Sigmoid colon (tissue), 7 donors: Measurements from ENCODE around the gene CHRNB1. TPM values are rescaled to one million over a fixed set of nuclear protein-coding genes. Genes with fewer than 3 reads are reported as not detected.

Source experiments
- DNase-seq: peaks from one replicate; pipeline ENCODE4 v3.0.0-alpha.2; 2019
- H3K27ac ChIP-seq, 4 donors: fragments of 200-600 bp; sonication (generic); one replicate each; pipeline ENCODE4 v1.5.1; 2016 to 2019; ENCODE audit warnings: mild to moderate bottlenecking in 1 of 4
- H3K27me3 ChIP-seq, 3 donors: fragments of 200-600 bp; sonication (generic); one replicate each; pipeline ENCODE4 v1.5.1; 2019; ENCODE audit warnings: mild to moderate bottlenecking in 1 of 3
- H3K36me3 ChIP-seq, 4 donors: fragments of 200-600 bp; sonication (generic); one replicate each; pipeline ENCODE4 v1.5.1; 2016 to 2019
- H3K4me1 ChIP-seq, 4 donors: fragments of 200-600 bp; sonication (generic); one replicate each; pipeline ENCODE4 v1.5.1; 2017 to 2019
- H3K4me3 ChIP-seq, 4 donors: fragments of 200-600 bp; sonication (generic); one replicate each; pipeline ENCODE4 v1.5.1; 2017 to 2019; ENCODE audit warnings: mild to moderate bottlenecking in 2 of 4, moderate library complexity in 1 of 4
- H3K9me3 ChIP-seq, 4 donors: fragments of 200-600 bp in 3 of 4; sonication (generic) in 3 of 4; one replicate each; pipeline versions ENCODE4 v1.5.1 to v1.6.1; 2013 to 2019
- CTCF ChIP-seq, 4 experiments: fragments of 450-650 bp in 3 of 4; fragments of 200-600 bp in 1 of 4; IDR thresholded peaks; one replicate each; pipeline ENCODE4 v1.5.1; 2016 to 2019; ENCODE audit warnings: antibody characterized with exemption in 4 of 4, mild to moderate bottlenecking in 3 of 4, moderate library complexity in 2 of 4
- EP300 ChIP-seq, 4 donors: sonication (generic); formaldehyde crosslinking; IDR thresholded peaks; one replicate each; pipeline ENCODE4 v1.6.1; 2017; ENCODE audit warnings: antibody characterized with exemption in 4 of 4
- POLR2A ChIP-seq, 2 donors: fragments of 450-650 bp; IDR thresholded peaks; one replicate each; pipeline ENCODE4 v1.6.1; 2016; ENCODE audit warnings: antibody characterized with exemption in 2 of 2, mild to moderate bottlenecking in 2 of 2, moderate library complexity in 2 of 2
- POLR2AphosphoS5 ChIP-seq, 4 donors: sonication (generic); formaldehyde crosslinking; IDR thresholded peaks; one replicate each; pipeline ENCODE4 v1.6.1; 2017; ENCODE audit warnings: antibody characterized with exemption in 4 of 4
- WGBS, 2 donors: extraction: QIAGEN DNeasy Blood & Tissue Kit; methylation state at CpG; one replicate each; pipeline ENCODE4 v1.1.7; 2013; 5-methylcytosine and 5-hydroxymethylcytosine counted together
- intact Hi-C: fragments of 100-400 bp; cut with DNase I; formaldehyde crosslinking; loops from one replicate; pipeline ENCODE4 v1.15.1; 2023
- polyA plus RNA-seq, 3 donors: library from polyadenylated mRNA; stranded (reverse); fragments of 200-250 nt; gene quantifications; one replicate each; pipeline ENCODE4 v1.2.3, GENCODE V29; 2013
- total RNA-seq, 4 donors: library from RNA; depleted of rRNA; stranded (reverse); fragments of >200 nt; gene quantifications; one replicate each; pipeline ENCODE4 v1.1.0, GENCODE V29; 2016
- donor health status: healthy with polysubstance abuse.
- donor health status: Bipolar disorder and iron deficiency.
- donor health status: healthy.

Gene CHRNB1
- total and polyA plus RNA-seq, 7 donors = 4.2 to 13.2 (median 7.5) TPM

- H3K27me3 ChIP-seq = no peaks in the 10 kb centered on the region
- intact Hi-C loops = no loop called here
- TF ChIP-seq POLR2AphosphoS5 (IDR thresholded peaks at IDR 0.05) (no peak), EP300 (IDR thresholded peaks at IDR 0.05) (no peak), CTCF (IDR thresholded peaks at IDR 0.05) (no peak), POLR2A (IDR thresholded peaks at IDR 0.05) (no peak)
- H3K27ac ChIP-seq = no peak overlapping the region
- no peaks in the 10 kb centered on the region for H3K9me3 ChIP-seq
- no peak overlapping the region for H3K4me3 ChIP-seq
- 74 to 89% methylated on average over 23 of the region's 23 CpGs for WGBS, 2 donors
- H3K36me3 ChIP-seq = peaks cover 0 to 38% (median 6%) of the 10 kb centered on the region in 4 donors
- no peak for DNase-seq
- H3K4me1 ChIP-seq = no peaks in the 10 kb centered on the region
Measured at GRCh38 chr17:7415784-7416183, 29.1 kb upstream of the CHRNB1 start.

GRCh38 chr17:7416323-7416722 lies 28.5 kb upstream of the CHRNB1 start:
- Histone ChIP-seq H3K4me3 (no peak overlapping the region), H3K27me3 (no peaks in the 10 kb centered on the region), H3K9me3 (no peaks in the 10 kb centered on the region), H3K36me3 (peaks cover 0 to 38% (median 6%) of the 10 kb centered on the region in 4 donors), H3K4me1 (no peaks in the 10 kb centered on the region), H3K27ac (no peak overlapping the region)
- WGBS, 2 donors = 62 to 77% methylated on average over 6 of the region's 6 CpGs
- no peak for TF ChIP-seq POLR2AphosphoS5 (IDR thresholded peaks at IDR 0.05)
- TF ChIP-seq CTCF (IDR thresholded peaks at IDR 0.05) = no peak
- no peak for TF ChIP-seq EP300 (IDR thresholded peaks at IDR 0.05)
- TF ChIP-seq POLR2A (IDR thresholded peaks at IDR 0.05) = no peak
- no peak for DNase-seq
- intact Hi-C loops = no loop called here

GRCh38 chr17:7417056-7417655 lies 27.7 kb upstream of the CHRNB1 start:
- no peak for DNase-seq

GRCh38 chr17:7418472-7419152 lies 26.2 kb upstream of the CHRNB1 start:
- TF ChIP-seq EP300 (IDR thresholded peaks at IDR 0.05) (no peak), CTCF (IDR thresholded peaks at IDR 0.05) (no peak), POLR2AphosphoS5 (IDR thresholded peaks at IDR 0.05) (no peak), POLR2A (IDR thresholded peaks at IDR 0.05) (no peak)
- intact Hi-C loops = no loop called here
- no peak overlapping the region for H3K4me3 ChIP-seq
- H3K9me3 ChIP-seq = no peaks in the 10 kb centered on the region
- H3K36me3 ChIP-seq = peaks cover 0 to 38% (median 6%) of the 10 kb centered on the region in 4 donors
- no peaks in the 10 kb centered on the region for H3K4me1 ChIP-seq
- DNase-seq = no peak
- H3K27ac ChIP-seq = no peak overlapping the region
- H3K27me3 ChIP-seq = no peaks in the 10 kb centered on the region
- 72 to 73% methylated on average over 18 of the region's 18 CpGs for WGBS, 2 donors

More at GRCh38 chr17:7417056-7417655, 27.7 kb upstream of the CHRNB1 start:
- no peaks in the 10 kb centered on the region for H3K9me3 ChIP-seq
- peaks cover 0 to 38% (median 6%) of the 10 kb centered on the region in 4 donors for H3K36me3 ChIP-seq
- no peaks in the 10 kb centered on the region for H3K27me3 ChIP-seq
- H3K4me1 ChIP-seq = no peaks in the 10 kb centered on the region
- intact Hi-C loops = no loop called here
- no peak for TF ChIP-seq POLR2A (IDR thresholded peaks at IDR 0.05)
- no peak for TF ChIP-seq EP300 (IDR thresholded peaks at IDR 0.05)
- no peak for TF ChIP-seq POLR2AphosphoS5 (IDR thresholded peaks at IDR 0.05)
- TF ChIP-seq CTCF (IDR thresholded peaks at IDR 0.05) = no peak
- 93 to 95% methylated on average over 54 of the region's 54 CpGs for WGBS, 2 donors
- H3K27ac ChIP-seq = no peak overlapping the region
- H3K4me3 ChIP-seq = no peak overlapping the region
